Stimulated activated CD4-positive, alpha-beta T cell treated with anti-CD3 and anti-CD28 coated beads, Interleukin-15, amount 100 ng/mL, for 1 hour (primary cell): Measurements from ENCODE around the gene FAAH.

Source experiments
- DNase-seq, 2 donors: peaks; one replicate each; pipeline ENCODE4 v3.0.0-alpha.2; 2020; ENCODE audit warnings: low read depth in 1 of 2, low spot score in 1 of 2

Gene FAAH

DNA sequence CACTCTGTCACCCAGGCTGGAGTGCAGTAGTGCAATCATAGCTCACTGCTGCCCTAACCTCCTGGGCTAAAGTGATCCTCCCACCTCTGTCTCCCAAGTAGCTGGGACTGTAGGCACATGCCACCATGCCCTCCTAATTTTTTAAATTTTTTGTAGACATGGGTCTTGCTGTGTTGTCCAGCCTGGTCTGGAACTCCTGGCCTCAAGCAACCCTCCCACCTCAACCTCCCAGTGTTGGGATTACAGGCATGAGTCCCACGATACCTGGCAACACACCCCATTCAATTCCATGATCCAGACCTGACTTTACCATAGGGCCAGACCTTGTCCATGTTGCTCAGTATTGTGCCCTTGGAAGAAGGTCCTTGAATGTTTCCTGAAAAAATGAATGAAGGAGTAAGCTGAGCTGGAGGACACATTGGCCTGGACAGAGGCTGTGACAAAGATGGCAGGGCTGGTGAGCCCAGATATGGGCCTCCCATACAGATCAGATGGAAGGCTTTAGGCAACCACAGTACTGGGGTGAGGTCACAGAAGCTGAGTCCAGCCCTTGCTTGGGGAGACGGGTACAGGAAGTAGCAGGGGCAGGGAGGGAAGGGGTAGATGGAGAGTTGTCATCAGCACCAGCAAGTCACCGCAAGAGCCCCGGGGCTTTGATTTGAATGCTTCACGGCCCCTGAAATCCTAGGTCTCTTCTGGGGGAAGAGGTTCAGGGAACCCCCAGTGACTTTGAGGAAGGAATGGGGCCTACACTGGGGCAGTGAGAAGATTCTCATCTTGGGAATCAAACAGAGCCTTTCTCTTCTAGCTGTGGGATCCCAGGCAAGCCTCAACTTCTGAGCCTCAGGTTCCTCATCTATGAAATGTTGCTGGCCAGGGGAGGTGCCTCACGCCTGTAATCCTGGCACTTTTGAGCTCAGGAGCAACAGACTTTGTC lies 55.4 kb downstream of the FAAH start:
- no peak for DNase-seq

DNA sequence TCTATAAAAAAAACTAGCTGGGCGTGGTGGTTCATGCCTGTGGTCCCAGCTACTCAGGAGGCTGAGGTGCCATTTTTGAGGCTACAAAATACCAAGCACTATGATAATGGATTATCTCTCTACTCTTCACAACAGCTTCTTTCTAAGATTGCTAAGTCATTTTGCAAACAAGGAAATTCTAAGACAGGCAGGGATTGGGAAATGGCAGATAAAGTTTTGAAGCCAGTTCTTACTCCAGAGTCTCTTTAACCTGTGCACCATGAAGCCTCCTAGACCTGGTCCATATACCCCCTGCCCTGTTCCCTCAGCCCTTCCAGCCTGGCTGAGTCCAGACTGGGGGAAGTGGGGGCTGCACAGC lies 56.0 kb downstream of the FAAH start:
- DNase-seq = no peak

DNA sequence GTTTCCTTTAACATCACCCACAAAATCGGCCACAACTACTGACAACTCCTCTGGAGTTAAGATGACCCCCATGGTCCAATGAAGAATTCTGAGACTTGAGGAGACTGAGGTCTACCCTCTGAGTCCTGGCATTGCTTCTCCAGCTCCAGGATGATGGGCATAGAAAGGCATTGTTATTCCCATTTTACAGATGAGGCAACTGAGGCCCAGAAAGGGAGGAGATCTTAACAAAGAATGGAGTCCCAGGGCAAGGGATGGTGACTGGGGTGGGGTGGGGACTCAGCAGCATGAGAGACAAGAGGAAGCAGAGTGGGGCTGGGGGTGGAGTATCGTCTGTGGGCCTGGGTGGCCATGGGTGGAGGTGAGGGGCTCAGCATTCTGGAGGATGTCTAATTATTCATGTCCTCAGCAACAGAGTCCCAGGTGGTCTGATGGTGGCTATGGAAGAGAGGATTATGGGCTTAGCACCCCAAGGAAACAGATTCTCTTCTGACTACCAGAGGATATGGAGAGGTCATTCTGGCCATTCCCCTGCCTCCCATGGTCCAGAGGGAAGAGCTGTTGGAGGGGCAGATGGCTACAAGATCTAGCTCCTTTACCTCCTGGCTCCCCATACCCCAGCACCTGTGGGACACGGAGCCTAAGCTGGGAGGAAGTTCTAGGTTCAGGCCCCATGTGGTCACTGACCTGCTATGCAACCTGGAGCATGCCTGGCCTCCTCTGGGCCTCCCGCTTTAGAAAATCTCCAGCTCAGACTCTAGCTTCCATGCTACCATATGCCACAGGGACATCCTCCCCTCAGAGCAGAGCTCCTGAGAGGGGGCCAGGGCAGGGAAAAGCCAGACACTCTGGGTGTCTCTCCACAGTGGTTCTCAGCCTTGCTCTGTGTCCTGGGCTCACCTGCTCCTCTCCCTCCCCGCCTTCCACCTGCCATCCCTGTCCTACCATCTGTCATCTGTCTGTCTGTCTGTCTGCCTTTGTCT lies 58.1 kb downstream of the FAAH start:
- DNase-seq = no peak

DNA sequence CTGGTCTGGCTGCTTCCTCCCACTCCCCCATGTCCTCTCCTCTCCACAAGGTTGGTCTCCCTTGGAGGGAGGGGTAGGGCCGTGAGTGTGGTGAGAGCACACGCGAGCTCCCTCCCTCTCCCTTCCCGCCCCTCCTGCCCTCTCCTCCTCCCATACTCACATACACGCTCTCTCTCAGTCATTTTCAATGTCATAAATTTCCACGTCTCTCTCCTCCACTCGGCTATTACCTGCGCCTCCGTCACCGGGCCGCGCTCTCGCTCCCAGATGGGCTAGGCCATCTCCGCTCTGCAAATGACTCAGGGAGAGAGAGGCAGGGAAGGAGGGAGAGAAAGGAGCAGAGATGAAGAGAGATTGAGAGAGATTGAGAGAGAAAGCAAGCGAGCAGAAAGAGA lies 58.8 kb downstream of the FAAH start:
- no peak for DNase-seq

DNA sequence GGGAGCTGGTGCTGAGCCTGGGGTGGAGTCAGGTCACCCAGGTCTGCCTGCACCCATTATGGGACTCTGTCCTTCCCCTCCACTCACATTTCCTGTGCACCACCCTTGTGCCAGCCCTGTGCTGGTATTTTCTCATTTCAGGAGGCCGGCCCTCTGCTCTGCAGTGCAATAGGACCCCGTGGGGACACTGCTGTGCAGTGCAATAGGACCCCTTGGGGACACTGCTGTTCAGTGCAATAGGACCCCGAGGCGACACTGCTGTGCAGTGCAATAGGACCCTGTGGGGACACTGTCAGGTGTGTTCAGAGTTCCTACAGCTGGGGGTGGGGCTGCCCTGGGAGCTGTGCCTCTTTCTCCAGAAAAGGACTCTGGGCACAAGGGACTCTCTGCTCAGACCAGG lies 59.3 kb downstream of the FAAH start:
- DNase-seq = no peak

DNA sequence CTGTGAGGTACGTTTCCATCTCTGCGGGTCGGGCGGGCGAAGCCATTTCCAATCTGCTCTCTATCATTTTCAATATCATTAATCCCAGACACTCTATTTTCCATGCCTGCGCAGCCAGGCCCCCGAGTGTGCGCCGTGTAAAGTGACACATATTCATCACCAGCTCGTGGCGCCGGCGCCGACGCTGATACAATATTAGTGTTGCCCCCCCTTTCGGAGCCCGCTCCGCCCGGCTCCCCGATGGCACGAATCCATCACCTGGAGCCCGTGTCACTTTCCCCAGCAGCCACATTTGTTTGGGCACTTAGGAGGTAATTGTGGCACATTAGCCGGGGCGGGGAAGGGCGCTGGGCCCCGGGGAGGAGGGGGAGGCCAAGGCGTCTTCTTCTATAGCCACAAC lies 61.8 kb downstream of the FAAH start:
- DNase-seq = no peak

DNA sequence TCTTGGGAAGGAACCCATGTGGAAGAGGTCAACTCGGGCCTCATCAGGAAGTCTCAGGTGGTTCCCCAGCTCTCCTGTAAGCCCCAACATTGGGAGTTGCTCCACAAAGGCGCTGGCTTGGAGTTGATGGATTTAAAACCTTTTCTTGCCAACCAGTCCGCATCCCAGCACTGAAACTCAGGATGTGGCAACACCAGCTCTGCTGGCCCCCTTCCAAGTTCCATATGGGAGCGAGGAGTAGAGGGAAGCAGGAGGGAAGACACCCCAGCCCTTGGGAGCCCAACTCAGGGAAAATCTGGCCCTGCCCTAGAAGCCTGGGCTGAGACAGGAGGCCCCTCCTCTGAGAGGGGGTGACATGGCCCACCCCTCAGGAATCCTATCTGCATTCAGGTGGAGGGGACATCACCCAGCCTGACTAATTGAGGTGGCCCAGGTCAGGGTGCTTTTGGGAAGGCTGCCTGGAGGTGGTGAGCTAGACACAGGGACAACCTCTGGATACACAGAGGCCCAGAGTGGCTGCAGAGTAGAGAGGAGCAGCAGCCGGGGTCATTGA lies 62.4 kb downstream of the FAAH start:
- DNase-seq = no peak

DNA sequence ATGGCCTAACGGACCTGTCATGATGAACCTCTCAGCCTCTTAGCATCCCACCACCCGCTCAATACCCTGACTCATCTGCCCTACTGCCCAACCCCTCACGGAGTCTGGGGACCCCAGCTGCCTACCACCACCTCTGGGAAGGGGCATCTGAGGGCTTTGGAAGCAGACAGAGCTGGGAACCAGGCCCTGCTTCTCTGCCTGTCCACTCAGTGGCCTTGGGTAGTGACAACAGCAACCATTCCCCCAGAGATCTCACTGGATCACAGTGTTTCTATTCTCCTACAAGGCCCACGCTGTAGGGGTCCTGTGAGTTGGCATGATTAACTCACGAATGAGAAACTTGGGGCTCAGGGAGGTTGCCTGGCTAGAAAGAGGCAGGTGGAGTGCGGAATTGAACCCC lies 63.1 kb downstream of the FAAH start:
- no peak for DNase-seq

DNA sequence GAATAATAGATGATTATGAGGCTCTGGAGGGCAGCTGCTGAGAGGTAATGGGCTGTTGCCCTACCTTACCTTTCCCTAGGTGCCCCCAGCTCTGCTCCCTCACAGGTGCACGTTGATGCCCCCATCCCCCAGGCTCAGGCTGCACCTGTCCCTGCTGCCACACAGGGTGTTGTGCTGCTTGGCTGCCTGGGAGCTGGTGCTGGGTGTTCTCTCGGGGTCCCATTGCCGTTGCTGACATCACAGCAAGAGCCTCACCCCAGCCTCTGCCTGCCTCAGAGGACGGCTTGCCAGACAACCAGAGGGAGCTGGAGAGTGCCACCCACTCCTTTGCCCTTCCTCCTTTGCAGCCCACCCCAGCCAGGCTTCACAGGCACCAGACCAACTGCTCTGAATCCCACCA lies 64.1 kb downstream of the FAAH start:
- DNase-seq = no peak

DNA sequence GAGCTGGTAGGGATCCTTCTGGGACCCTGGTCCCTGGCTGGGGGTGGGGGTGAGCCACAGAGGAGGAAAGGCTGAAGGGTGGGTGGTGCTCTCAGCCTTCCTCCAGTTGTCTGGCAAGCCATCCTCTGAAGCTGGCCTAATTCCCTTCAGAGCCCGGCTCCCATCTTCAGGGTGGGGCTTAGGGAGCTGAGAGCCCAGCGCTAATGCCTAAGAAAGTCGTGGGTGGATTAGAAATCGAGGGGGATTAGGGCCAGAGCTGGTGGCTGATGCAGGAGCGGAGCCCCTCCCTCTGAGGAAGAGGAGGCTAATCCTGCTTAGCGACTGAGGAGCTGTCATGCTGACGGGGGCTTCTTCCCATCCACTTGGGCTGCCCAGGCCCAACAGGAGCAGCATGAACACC lies 64.7 kb downstream of the FAAH start:
- DNase-seq = no peak

DNA sequence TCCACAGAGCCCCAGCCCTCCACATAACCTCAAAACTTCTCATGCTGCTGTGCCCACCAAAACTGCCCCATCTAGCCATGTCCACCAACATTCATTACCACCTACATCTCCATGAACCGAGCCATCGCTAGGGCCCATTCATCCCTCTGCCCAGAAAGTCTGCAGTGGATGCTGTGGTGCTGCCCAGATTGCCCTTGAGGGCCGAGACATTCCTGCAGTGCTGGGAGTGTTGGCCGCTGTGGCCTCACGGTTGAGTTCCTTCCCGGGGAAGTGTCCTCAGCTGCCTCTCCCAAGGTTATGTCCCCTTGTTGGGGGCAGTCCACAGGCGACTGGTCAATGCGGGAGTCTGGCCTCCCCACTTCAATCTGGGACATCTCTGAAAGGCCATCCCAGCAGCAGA lies 65.2 kb downstream of the FAAH start:
- no peak for DNase-seq

DNA sequence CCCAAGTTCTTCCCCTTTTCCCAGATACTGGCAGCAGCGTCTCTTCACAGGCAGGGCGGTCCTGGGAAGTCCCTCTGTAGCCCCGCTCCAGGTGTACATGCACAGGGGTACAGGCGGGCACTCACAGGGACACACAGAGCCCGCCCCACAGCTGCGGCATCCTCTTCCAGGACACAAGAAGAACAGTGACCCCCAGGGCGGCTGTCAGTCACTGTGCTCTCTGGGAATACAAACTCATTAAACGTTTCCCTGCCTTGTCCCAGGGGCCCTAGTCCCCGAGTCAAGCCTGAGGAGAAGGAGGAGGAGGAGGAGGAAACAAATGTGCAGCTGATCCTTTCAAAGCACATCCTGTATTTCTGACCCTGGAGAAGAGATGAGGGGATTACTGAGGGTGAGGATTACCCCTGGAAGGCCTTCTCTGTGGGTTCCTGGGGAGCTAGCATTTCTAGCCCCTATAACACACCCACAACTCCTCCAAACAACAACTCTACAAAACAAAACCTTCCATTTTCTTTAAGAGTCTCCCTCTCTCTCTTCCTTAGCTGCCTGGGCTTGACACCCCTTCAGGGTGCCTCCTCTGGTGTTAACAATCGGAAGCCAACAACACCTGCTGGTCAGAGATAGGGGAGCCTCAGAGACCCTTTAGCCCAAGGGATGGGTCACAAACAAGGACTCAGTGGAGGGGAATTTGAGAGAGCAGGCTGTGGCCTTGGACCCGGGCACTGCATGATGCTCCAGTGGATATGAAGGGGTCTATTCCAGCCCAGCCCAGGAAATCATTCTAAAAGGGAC lies 67.1 kb downstream of the FAAH start:
- DNase-seq = no peak

DNA sequence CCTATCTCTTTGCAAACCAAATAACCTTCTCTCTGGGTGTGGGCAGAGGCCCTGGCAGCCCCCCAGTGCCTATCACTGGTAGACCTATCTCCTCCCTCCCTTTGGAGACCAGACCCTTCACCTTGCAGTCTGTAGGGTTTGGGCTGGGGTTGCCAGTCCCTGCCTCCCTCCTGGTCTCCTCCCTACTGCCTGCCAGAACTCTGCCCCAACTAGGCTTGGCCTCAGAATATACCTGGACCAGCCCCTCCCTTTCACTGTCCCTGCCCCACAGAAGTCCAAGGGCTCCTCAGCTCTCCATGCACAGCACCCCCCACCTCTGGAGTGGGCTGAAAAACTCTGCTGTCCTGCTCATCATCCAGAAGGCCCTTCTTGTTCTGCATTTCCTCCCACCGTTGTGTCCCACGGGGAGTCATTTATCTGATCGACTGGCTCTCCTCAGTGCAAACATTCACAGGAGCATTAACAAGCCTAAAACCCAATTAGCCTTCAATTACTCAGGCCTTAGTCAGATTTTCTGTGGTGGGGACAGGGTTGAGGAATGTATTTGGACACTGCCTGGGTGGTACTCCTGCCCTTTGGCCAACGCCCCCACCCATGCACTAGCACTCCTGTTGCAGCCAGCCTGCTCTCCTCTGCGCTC lies 67.8 kb downstream of the FAAH start:
- DNase-seq = no peak
